ENCODE data around the gene ZBTB40.

The ZBTB40 gene

GRCh38 chr1:22503721-22504410, 52.2 kb downstream of the ZBTB40 start:
- DNase-seq (ENCODE audit: low read depth in 2 of 2), result no peak

DNA sequence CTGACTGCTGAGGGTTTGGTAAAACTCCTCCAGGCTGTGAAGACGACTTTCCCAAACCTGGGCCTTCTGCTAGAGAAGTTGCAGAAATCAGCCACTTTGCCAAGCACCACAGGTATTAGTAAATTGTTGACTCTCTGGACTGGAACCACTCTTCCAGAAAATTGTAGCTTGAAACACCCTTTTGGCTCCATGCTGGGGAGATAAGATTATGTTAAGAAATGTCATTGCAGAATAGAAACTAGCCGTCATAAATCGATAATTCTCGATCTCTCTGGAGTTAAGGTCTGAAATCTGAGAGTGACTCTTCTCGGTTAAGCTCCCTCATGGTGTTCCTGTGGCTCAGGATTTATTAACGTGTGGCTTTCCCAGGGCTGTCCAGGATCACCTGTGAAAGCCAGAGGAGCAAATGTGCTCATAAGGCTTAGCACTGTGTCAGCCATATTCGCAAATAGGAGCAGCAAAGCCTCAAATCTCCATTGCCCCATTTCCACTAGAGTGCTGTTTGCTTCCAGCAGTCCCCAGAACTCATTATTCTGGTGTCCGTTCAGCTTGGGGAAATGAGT, 54.6 kb downstream of the ZBTB40 start:
- DNase-seq (ENCODE audit: low read depth in 2 of 2), result no peak

DNA sequence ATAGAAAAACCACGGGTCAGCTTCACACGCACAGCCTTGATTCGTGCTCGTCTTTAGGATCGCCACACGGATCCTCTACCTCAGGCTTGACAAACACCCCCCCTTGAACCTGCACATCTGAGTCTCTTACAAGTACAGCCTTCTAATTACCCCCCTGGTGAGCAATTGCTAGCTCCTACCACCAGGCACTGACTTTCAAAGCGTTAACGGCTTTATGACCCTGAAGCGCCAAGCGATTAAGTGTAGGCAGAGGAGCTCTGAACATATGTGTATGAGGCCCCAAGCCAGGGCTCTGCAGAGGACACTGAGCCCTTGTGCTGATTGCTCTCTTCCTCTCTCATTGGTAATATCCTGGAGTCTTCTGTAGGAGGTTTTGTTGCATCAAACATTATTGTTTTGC, 55.9 kb downstream of the ZBTB40 start:
- no peak for DNase-seq (ENCODE audit: low read depth in 2 of 2)

- no peak for DNase-seq (ENCODE audit: low read depth in 2 of 2)
Observed at GRCh38 chr1:22508329-22508728, 56.7 kb downstream of the ZBTB40 start.

- DNase-seq (ENCODE audit: low read depth in 2 of 2), result no peak
Observed at GRCh38 chr1:22508991-22509390, 57.3 kb downstream of the ZBTB40 start.

DNA sequence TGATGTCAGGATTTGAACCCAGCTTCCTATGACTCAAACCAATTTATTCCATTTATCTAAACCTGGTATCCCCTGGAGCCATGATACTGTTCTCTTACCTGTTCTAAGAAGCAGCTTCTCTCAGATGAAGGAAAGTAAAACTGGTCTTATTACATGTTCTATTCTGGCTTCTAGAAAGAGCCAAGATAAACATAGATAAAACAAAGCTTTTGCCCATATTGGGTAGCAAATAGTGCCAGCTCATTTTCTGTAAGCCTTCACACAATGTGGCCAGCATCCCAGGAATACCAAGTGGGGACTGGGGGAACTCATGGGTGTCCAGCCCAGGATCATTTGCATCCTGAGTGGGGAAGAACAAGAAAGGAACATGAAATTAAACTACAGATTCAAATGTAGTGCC, 58.2 kb downstream of the ZBTB40 start:
- DNase-seq (ENCODE audit: low read depth in 2 of 2), result no peak

GRCh38 chr1:22512873-22513272, 61.2 kb downstream of the ZBTB40 start:
- no peak for DNase-seq (ENCODE audit: low read depth in 2 of 2)

DNA sequence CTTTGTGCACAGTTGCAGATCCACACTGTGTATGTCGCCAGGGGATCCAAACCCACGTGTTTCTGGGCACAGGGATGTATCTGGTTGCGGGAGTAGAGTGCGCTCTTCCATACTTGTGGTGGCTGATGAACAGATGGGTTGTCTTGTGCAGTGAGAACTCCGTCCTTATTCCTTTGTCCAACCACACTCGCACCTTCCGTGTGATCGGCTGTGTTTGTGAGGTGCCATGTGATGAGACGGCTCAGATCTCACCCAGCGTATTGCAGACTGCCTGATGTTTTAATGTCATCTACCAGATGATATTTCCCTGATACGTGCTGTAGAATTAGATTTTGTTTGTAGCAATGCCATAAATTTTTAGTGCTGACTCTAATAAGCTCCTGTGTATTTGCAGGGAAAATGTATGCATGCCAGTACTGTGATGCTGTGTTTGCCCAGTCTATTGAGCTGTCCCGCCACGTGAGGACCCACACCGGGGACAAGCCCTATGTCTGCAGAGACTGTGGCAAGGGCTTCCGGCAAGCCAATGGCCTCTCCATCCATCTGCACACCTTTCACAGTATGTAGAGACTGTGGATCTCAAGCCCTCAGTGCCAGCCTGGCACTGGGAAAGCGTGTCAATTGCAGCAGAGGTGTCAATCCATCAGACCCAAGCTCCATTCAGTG, 65.4 kb downstream of the ZBTB40 start:
- DNase-seq (ENCODE audit: low read depth in 2 of 2), result no peak

GRCh38 chr1:22517956-22518355, 66.3 kb downstream of the ZBTB40 start:
- DNase-seq (ENCODE audit: low read depth in 2 of 2), result no peak

- no peak for DNase-seq (ENCODE audit: low read depth in 2 of 2)
Observed at GRCh38 chr1:22518379-22518778, 66.7 kb downstream of the ZBTB40 start.

GRCh38 chr1:22520871-22521270, 69.2 kb downstream of the ZBTB40 start:
- no peak for DNase-seq (ENCODE audit: low read depth in 2 of 2)

- no peak for DNase-seq (ENCODE audit: low read depth in 2 of 2)
Observed at GRCh38 chr1:22521692-22522091, 70.0 kb downstream of the ZBTB40 start.

DNA sequence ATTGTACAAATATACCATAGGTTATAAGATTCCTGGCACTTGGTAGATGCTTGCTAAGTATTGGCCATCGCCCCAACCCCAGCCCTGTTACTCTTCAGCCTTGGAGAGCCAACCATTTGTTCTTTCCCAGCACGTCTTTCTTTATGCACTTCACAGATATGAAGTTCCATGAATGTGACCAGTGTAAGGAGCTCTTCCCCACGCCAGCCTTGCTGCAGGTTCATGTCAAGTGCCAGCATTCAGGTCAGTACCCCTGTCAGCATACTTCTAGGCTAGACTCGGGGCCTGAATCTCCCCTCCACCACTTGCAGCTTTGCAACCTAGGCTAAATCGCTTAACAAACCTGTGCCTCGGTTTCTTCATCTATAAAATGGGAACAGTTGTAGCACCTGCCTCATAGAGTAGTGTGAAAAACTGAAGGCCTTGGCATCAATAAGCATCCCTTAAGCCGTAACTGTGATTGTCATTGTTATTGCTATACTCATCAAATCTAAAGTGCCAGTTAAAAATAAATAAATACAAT, 70.6 kb downstream of the ZBTB40 start:
- no peak for DNase-seq (ENCODE audit: low read depth in 2 of 2)

GRCh38 chr1:22524481-22524880, 72.8 kb downstream of the ZBTB40 start:
- no peak for DNase-seq (ENCODE audit: low read depth in 2 of 2)

DNA sequence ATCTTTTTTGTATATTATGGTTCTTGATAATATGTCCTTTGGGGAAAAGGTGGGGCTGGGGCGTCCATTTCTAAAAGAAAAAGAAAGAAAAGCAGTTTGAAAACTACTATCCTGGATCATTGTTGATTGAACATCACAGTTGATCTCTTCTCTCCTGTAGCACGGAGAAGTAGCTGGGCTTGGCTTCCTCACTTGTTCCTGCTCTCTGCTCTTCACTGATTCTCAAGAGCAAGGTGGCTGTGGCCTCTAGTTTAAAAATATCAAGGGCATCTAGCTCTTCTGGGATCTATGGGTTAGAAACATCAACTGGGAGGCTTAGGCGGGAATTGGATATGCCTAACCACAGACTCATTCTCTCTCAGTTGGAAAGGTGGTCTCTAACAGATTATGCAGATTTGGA, 73.6 kb downstream of the ZBTB40 start:
- DNase-seq (ENCODE audit: low read depth in 2 of 2), result no peak

DNA sequence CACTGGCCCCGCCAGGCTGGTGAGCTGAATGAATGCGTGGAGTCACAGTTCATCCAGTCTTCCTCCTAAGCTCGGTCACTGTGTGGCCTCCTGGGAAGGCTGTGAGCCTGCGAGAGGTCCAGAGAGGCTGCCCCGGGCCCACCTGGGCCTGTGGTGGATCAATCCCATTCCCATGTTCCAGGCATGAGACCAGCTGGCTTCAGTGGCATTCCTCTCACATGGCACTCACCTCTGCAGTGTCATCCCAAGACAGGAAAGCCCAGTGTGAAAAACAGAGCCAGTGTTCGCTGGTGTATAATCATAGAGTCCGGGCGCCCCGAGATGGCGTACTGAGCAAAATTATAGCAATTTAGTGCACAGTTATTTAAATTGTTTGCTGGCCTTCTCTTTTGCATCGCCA, 74.0 kb downstream of the ZBTB40 start:
- DNase-seq (ENCODE audit: low read depth in 2 of 2), result no peak

DNA sequence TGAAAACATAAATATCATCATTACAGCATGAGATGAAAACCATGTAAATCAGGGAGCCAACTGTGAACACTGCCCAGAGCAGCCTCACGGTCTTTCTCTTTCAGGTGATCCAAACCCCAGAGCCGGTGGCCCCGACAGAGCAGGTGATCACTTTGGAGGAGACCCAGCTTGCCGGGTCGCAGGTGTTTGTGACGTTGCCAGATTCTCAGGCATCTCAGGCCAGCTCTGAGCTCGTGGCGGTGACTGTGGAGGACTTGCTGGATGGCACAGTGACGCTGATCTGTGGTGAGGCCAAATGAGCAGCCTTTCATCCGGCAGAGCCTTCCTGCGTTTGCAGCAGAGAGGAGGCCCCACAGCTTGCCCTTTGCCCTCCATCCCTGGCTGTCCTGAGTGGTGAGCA, 74.4 kb downstream of the ZBTB40 start:
- no peak for DNase-seq (ENCODE audit: low read depth in 2 of 2)

DNA sequence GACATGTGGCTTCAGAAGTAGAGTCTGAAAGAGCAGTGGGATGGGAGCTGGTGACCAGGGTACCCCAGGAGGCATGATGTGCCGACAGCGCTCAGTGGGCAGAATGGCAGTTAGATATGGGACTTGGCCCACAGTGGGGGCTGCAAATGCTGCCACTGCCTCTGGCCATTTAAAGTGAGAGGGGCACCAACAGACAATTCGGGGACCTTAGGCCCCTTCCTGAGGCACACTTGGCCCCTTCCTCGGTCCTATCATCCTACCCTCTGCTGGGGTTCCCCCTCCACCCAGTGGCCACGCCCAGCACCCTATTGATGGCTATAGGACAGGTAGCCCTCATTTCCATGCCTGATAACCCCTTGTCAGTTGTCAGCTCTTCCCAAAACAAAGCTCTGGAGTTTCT, 75.0 kb downstream of the ZBTB40 start:
- no peak for DNase-seq (ENCODE audit: low read depth in 2 of 2)

DNA sequence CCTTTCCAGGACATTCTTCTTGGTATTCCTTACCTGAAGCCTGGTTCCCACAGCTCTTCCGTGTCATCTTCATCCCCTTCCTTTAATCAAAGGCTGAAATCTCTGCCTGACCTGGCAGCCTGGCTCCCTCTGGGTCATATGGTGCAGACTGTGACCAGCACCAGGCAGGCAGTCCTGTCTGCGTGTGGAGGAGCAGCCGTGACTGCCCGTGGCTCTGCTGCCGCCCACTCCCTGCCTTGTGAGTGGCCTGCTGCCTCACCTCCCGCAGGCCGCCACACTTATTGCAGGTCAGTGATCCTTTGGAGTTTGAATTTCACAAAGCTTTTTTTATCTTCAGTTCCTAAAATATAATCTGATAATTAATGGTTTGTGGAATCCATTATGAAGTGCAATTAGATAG, 75.5 kb downstream of the ZBTB40 start:
- no peak for DNase-seq (ENCODE audit: low read depth in 2 of 2)

DNA sequence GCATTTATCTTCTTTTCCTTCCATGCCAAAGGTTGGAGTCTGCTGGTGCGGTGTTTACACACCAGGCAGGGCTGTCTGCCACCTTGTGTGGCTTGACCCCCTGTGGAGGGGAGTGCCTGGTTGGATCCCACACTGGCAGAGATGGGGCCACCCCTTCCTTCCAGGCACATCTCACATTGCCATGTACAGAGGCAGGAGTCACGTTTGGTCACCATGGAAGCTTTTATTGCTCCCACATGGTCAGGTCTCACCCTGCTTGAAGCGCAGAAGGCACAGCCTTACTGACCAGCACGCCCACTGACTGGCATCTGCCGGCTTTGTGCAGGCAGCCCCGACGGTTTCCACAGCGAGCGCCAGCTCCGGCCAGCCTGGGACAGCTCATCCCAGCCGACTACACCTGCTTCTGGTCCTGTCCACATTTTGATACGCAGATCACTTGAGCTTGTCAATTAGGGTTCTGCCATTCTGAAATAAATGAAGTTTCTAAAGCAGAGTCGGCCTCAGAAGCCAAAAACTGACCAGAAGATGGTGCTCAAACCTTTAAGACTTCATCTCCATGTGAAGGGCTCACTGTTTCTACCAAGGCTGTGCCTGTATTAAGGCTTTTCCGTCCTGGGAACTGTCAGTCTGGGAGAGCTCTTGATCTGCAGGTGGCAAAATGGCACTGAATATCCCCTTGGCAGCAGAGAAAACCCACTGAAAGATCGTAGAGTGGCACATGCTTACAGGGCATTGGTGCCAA, 76.1 kb downstream of the ZBTB40 start:
- DNase-seq (ENCODE audit: low read depth in 2 of 2), result no peak

DNA sequence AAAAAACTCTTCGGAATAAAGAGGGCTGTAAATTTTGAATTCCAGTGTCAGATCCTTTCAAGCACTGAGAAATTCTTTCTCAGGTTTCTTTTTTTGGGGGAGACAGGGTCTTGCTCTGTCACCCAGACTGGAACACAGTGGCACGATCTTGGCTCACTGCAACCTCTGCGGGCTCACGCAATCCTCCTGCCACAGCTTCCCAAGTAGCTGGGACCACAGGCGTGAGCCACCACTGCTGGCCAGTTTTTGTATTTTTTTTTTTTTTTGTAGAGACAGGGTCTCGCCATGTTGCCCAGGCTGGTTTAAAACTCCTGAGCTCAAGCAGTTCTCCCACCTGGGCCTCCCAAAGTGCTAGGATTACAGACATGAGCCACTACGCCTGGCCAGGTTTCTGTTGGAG, 76.8 kb downstream of the ZBTB40 start:
- no peak for DNase-seq (ENCODE audit: low read depth in 2 of 2)

DNA sequence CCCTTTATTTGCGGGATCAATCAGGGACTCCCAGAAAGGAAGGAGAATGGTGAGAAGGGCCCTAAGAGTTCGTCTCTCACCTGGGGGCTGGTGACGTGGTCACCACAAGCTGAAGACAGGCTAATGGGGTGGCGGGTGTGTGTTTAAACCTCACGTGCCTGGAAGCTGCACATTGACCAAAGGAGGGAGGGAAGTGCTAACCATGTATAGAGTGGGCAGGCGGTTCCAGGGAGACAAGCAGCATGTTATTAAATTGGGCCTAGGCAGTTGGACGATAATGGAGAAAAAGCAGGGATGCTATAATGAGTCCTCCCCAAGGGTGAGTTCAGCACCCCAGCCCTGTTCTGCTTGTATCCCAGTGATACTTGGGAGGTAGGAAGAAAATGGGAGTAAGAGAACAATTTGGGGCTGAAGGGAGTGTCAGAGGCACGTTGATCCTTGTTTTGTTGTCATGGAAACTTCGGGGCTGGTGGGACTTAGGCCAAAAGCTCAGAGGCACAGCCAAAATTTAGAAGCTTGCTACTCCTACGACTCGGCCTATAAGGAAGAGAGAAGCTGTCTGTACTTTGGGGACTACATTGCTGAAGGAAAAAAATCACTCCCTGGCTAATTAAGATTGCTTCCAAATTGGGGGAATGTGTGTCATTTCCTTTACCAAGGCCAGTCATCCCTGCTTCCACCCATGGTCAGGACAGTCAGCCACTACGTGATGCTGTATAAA, 78.4 kb downstream of the ZBTB40 start:
- no peak for DNase-seq (ENCODE audit: low read depth in 2 of 2)
